Ishikawa (cell line): Measurements from ENCODE around the gene CBFA2T2.

Experiments
- EP300 ChIP-seq: IDR thresholded peaks from 2 replicates; pipeline ENCODE4 v1.6.1; 2012; ENCODE audit warnings: borderline replicate concordance
- ZBTB7A ChIP-seq: IDR thresholded peaks from 2 replicates; pipeline ENCODE4 v1.6.1; 2012; ENCODE audit warnings: low read depth

- TF ChIP-seq EP300 = no peak
- TF ChIP-seq ZBTB7A = no peak
Observed at GRCh38 chr20:33475381-33476152, 14.3 kb upstream of the CBFA2T2 start.
